ENCODE measurements around the gene CCDC110. TPM values are rescaled to one million over a fixed set of nuclear protein-coding genes. Genes with fewer than 3 reads are reported as not detected.

Gene CCDC110
- polyA plus RNA-seq, 1 donor (not counting 4 experiments of a cell fraction or from before 2014, with no cell fraction given) = not detected

- no peak overlapping the region for H3K4me2 ChIP-seq (ENCODE audit: control insufficient read depth, extremely low read depth, insufficient read depth, low read depth, low read length)
- H3K27me3 ChIP-seq (ENCODE audit: control insufficient read depth, extremely low read depth, insufficient read depth, low read length) = peaks cover 3% of the 10 kb centered on the region
- no peaks in the 10 kb centered on the region for H3K4me1 ChIP-seq (ENCODE audit: control insufficient read depth, extremely low read depth, insufficient read depth, low read length)
- no peaks in the 10 kb centered on the region for H3K36me3 ChIP-seq (ENCODE audit: control insufficient read depth in 2 of 2, extremely low read depth in 1 of 2, insufficient read depth in 2 of 2, low read length in 2 of 2)
- TF ChIP-seq EZH2 (IDR thresholded peaks at IDR 0.05; ENCODE audit: low read length) (no peak), CTCF (optimal IDR thresholded peaks at IDR 0.05 in 1 of 3, IDR thresholded peaks at IDR 0.05 in 1 of 3, conservative IDR thresholded peaks at IDR 0.05 in 1 of 3; ENCODE audit: extremely low read depth in 1 of 3, insufficient read depth in 2 of 3, low read length in 3 of 3) (no peak)
- H3K9me3 ChIP-seq (ENCODE audit: control insufficient read depth, low read depth, low read length) = no peaks in the 10 kb centered on the region
- no peaks in the 10 kb centered on the region for H3K9me1 ChIP-seq (ENCODE audit: control insufficient read depth, extremely low read depth, insufficient read depth, low read length)
- DNase-seq (ENCODE audit: low read depth, low spot score) = no peak
- H3K9ac ChIP-seq (ENCODE audit: control insufficient read depth, extremely low read depth, insufficient read depth, low read length) = no peak overlapping the region
- H2AFZ ChIP-seq (ENCODE audit: control insufficient read depth, low read length) = no peak overlapping the region
- FAIRE-seq = no peak
- H3K27ac ChIP-seq (ENCODE audit: control insufficient read depth, insufficient read depth, low read length) = no peak overlapping the region
- H3K79me2 ChIP-seq (ENCODE audit: control insufficient read depth, insufficient read depth, low read length) = no peaks in the 10 kb centered on the region
- H3K4me3 ChIP-seq (ENCODE audit: control insufficient read depth in 2 of 3, extremely low read depth in 1 of 3, insufficient read depth in 2 of 3, low read depth in 1 of 3, low read length in 3 of 3) = no peak overlapping the region
- dilution Hi-C loops (cut with MboI; ENCODE audit: extremely low pct_ligation_motif_present, low sequenced_read_pairs) = no loop called here
- no peaks in the 10 kb centered on the region for H4K20me1 ChIP-seq (ENCODE audit: control insufficient read depth, extremely low read depth, insufficient read depth, low read length)
Measured at GRCh38 chr4:185463541-185463940, 8.0 kb downstream of the CCDC110 start.

- no peak overlapping the region for H3K9ac ChIP-seq (ENCODE audit: control insufficient read depth, extremely low read depth, insufficient read depth, low read length)
- dilution Hi-C loops (cut with MboI; ENCODE audit: extremely low pct_ligation_motif_present, low sequenced_read_pairs) = no loop called here
- H3K79me2 ChIP-seq (ENCODE audit: control insufficient read depth, insufficient read depth, low read length) = no peaks in the 10 kb centered on the region
- no peak overlapping the region for H3K4me2 ChIP-seq (ENCODE audit: control insufficient read depth, extremely low read depth, insufficient read depth, low read depth, low read length)
- no peaks in the 10 kb centered on the region for H3K36me3 ChIP-seq (ENCODE audit: control insufficient read depth in 2 of 2, extremely low read depth in 1 of 2, insufficient read depth in 2 of 2, low read length in 2 of 2)
- TF ChIP-seq EZH2 (IDR thresholded peaks at IDR 0.05; ENCODE audit: low read length) = no peak
- no peak for TF ChIP-seq CTCF (optimal IDR thresholded peaks at IDR 0.05 in 1 of 3, IDR thresholded peaks at IDR 0.05 in 1 of 3, conservative IDR thresholded peaks at IDR 0.05 in 1 of 3; ENCODE audit: extremely low read depth in 1 of 3, insufficient read depth in 2 of 3, low read length in 3 of 3)
- no peak overlapping the region for H3K27ac ChIP-seq (ENCODE audit: control insufficient read depth, insufficient read depth, low read length)
- H3K9me3 ChIP-seq (ENCODE audit: control insufficient read depth, low read depth, low read length) = no peaks in the 10 kb centered on the region
- FAIRE-seq (no peak), DNase-seq (ENCODE audit: low read depth, low spot score) (no peak)
- no peaks in the 10 kb centered on the region for H3K9me1 ChIP-seq (ENCODE audit: control insufficient read depth, extremely low read depth, insufficient read depth, low read length)
- H3K4me1 ChIP-seq (ENCODE audit: control insufficient read depth, extremely low read depth, insufficient read depth, low read length) = no peaks in the 10 kb centered on the region
- H2AFZ ChIP-seq (ENCODE audit: control insufficient read depth, low read length) = no peak overlapping the region
- no peaks in the 10 kb centered on the region for H4K20me1 ChIP-seq (ENCODE audit: control insufficient read depth, extremely low read depth, insufficient read depth, low read length)
- H3K4me3 ChIP-seq (ENCODE audit: control insufficient read depth in 2 of 3, extremely low read depth in 1 of 3, insufficient read depth in 2 of 3, low read depth in 1 of 3, low read length in 3 of 3) = no peak overlapping the region
- peaks cover 3% of the 10 kb centered on the region for H3K27me3 ChIP-seq (ENCODE audit: control insufficient read depth, extremely low read depth, insufficient read depth, low read length)
Measured at GRCh38 chr4:185461565-185461964, 10.0 kb downstream of the CCDC110 start.
